Breast epithelium (tissue), 4 donors: ENCODE measurements around the gene SYCP2L. TPM values are rescaled to one million over a fixed set of nuclear protein-coding genes. Genes with fewer than 3 reads are reported as not detected.

Experiments
- DNase-seq, 2 donors: peaks; one replicate each; pipeline ENCODE4 v3.0.0-alpha.2; 2019; ENCODE audit warnings: low spot score in 2 of 2
- H3K27ac ChIP-seq, 2 donors: fragments of 200-600 bp; sonication (generic) in 1 of 2; one replicate each; pipeline ENCODE4 v1.5.1; 2016 to 2019; ENCODE audit warnings: mild to moderate bottlenecking in 1 of 2
- H3K27me3 ChIP-seq, 2 donors: fragments of 200-600 bp; sonication (generic) in 1 of 2; one replicate each; pipeline versions ENCODE4 v1.5.1 to v1.6.0; 2017 to 2019; ENCODE audit warnings: control low read depth in 1 of 2, mild to moderate bottlenecking in 1 of 2
- H3K36me3 ChIP-seq: fragments of 200-600 bp; one replicate; pipeline ENCODE4 v1.5.1; 2019
- H3K4me1 ChIP-seq, 2 donors: fragments of 200-600 bp; sonication (generic); one replicate each; pipeline ENCODE4 v1.5.1; 2016 to 2019; ENCODE audit warnings: control low read depth in 1 of 2
- H3K4me3 ChIP-seq, 3 donors: fragments of 200-600 bp; sonication (generic); 1 replicate in 2 of 3; 2 replicates in 1 of 3; pipeline ENCODE4 v1.5.1; 2016 to 2019; ENCODE audit warnings: mild to moderate bottlenecking in 3 of 3, moderate library complexity in 2 of 3
- H3K9me3 ChIP-seq, 2 donors: fragments of 200-600 bp; sonication (generic) in 1 of 2; one replicate each; pipeline ENCODE4 v1.5.1; 2016 to 2019; ENCODE audit warnings: control low read depth in 1 of 2
- CTCF ChIP-seq, 3 donors: fragments of 450-650 bp; IDR thresholded peaks; one replicate each; pipeline ENCODE4 v1.5.1; 2016 to 2017; ENCODE audit warnings: antibody characterized with exemption in 3 of 3, mild to moderate bottlenecking in 3 of 3, moderate library complexity in 3 of 3
- POLR2A ChIP-seq: fragments of 450-650 bp; IDR thresholded peaks from one replicate; pipeline ENCODE4 v1.6.1; 2016; ENCODE audit warnings: antibody characterized with exemption, mild to moderate bottlenecking, moderate library complexity
- POLR2AphosphoS5 ChIP-seq, 3 donors: sonication (generic); formaldehyde crosslinking; IDR thresholded peaks; one replicate each; pipeline ENCODE4 v1.6.1; 2017; ENCODE audit warnings: antibody characterized with exemption in 3 of 3
- intact Hi-C: fragments of 100-400 bp; cut with DNase I; formaldehyde crosslinking; loops from one replicate; pipeline ENCODE4 v1.15.1; 2023; ENCODE audit warnings: low total_unique reads
- total RNA-seq, 3 donors: library from RNA; depleted of rRNA; stranded (reverse); fragments of >200 nt; gene quantifications; one replicate each; pipeline ENCODE4 v1.1.0, GENCODE V29; 2016

SYCP2L gene
- 1 to 10 TPM; 1.8 to 2.2 (median 2.0) TPM for total RNA-seq

DNA sequence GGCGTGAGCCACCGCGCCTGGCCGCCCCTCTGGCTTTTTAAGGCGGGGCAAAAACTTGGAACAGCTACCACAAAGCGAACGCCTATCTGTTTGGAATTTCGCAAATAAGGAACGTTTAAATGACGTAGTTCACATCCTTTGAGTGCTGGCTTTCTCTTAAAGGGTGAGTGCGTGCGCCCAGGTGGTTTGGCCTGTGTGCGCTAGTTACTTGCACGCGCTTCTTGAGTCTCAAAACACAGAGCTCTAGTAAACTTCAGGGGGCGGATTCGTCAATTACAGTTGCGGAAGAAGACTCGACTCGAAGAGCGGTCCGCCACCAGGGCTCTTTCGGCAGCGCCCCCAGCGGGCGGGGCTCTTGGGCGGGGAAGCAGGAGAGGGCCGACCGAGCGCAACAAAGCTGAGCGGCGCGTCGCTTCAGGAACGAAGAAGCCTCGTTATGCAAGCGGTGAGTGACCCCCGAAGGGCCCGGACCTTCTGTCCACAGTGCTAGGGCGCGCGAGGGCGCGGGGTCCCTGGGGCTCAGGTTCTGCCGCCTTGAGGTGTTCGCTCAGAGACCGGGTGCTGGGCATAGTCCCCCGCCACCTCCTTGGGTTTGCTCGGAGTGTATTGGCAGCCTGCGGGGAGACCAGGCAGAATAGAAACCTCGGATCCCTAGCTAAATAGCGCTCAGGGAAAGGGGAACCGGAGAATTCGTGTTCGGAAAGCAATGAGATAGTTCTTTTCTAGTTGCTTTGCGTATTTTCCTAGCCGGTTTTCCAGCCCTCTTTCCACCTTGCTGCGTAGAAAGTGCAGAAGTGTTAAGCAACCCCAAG is at the start of gene SYCP2L:
Gene SYCP2L (plus strand): TSS at position 362 of the 812 bp plus-strand sequence. CDS start 75 bp downstream, at position 437.
- H3K4me1 ChIP-seq: no peaks in the 10 kb centered on the region
- TF ChIP-seq POLR2A (no peak), POLR2AphosphoS5 (IDR thresholded peaks at IDR 0.05) (no peak), CTCF (IDR thresholded peaks at IDR 0.05) (no peak)
- no peaks in the 10 kb centered on the region for H3K36me3 ChIP-seq
- DNase-seq: no peak
- no peak within 1 kb of the TSS for H3K27ac ChIP-seq
- peak within 1 kb of the TSS; percentile 33 to 51 (median 41) for H3K4me3 ChIP-seq
- no peaks in the 10 kb centered on the region for H3K9me3 ChIP-seq
- peaks cover 5 to 49% of the 10 kb centered on the region in 2 donors for H3K27me3 ChIP-seq
- intact Hi-C loops: no loop called here

- TF ChIP-seq POLR2A (no peak), POLR2AphosphoS5 (IDR thresholded peaks at IDR 0.05) (no peak)
- Histone ChIP-seq H3K27ac (peak overlapping the region; percentile 87 to 90), H3K36me3 (no peaks in the 10 kb centered on the region), H3K9me3 (no peaks in the 10 kb centered on the region), H3K4me1 (no peaks in the 10 kb centered on the region), H3K27me3 (no peaks in the 10 kb centered on the region), H3K4me3 (peak overlapping the region; percentile 73 to 76 (median 74))
- no peak for DNase-seq
- intact Hi-C loops: no loop called here
Measured at GRCh38 chr6:10837622-10837994, 49.2 kb upstream of the SYCP2L start.

DNA sequence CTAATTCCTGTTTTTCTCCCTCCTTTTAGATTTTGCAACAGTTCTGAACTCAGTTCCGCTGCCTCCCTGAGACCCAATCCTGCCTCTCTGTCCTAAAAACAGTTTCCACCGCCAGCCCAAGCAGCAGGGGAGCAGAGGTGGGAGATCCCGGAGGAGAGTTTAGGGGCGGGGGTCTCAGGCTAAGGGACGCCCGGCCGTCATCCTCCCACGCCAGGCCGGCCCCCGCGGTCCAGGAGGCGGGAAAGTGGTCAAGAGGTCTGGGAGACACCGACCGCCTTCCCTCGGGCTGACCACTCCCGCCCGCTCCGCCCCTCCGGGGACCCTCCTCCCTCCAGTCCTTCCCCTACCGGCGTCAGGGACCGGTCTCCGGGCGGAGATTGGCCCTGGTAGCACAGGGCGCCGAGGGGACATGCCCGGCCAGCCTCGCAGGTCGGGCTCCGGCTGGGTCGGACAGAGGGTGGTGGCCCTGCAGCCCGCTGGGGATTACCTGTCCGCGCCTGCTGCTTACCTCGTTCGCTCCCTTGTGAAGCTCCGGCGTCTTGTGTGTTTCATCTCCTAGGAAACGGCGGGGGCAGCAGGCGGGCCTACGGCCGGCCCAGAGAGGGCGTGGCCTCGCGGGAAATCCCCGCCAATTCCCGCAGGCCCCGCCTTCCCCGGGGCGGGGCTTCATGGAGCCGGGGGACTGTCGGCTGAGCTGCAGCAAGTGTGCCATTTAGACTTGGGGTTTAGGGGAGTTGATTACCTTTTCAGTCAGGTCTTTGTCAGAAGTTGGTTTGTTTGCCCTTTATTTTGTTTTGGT is 48.7 kb upstream of the SYCP2L start, which contains the start of gene MAK:
Gene MAK (minus strand): TSS at position 545 of the 799 bp plus-strand sequence. CDS start 7,891 bp downstream, outside the sequence.
- no peaks in the 10 kb centered on the region for H3K4me1 ChIP-seq
- peak; percentile 89 to 90 for DNase-seq
- peaks cover 0 to 1% of the 10 kb centered on the region in 2 donors for H3K9me3 ChIP-seq
- peak within 1 kb of the TSS; percentile 87 to 90 for H3K27ac ChIP-seq
- no peaks in the 10 kb centered on the region for H3K27me3 ChIP-seq
- peak within 1 kb of the TSS; percentile 73 to 76 (median 74) for H3K4me3 ChIP-seq
- intact Hi-C loops: no loop called here
- peak in 2 of 3 donors; percentile 56 to 86 for TF ChIP-seq POLR2AphosphoS5 (IDR thresholded peaks at IDR 0.05)
- TF ChIP-seq CTCF (IDR thresholded peaks at IDR 0.05): no peak
- TF ChIP-seq POLR2A: peak; percentile 40
- no peaks in the 10 kb centered on the region for H3K36me3 ChIP-seq

DNA sequence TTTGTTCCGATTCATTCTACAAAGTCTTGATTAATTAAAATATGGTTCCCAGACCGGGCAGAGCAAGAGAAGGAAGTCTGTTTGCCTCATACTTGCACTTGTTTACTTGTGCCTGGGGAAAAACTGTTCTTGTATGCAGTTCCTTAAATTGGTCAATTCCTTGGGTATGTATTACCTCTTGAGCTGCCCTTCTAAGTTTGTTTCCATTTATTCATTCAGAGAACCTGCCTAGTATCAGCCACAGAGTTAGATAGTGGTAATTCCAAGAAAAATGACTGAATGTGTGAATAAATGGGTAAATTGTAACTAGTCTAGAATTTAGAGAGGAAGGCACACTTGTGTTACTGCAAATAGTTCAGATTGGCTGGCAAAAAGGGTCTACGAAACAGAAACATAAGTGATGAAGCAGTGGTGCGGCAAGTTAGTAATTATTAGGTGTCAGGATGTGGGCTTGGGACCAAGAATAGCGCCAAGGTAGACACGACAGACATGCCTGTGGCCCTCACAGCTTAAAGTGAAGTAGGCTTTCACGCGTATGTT is 48.0 kb upstream of the SYCP2L start:
- H3K36me3 ChIP-seq: no peaks in the 10 kb centered on the region
- peak overlapping the region; percentile 73 to 76 (median 74) for H3K4me3 ChIP-seq
- H3K9me3 ChIP-seq: peaks cover 0 to 8% of the 10 kb centered on the region in 2 donors
- H3K27ac ChIP-seq: peak overlapping the region; percentile 87 to 90
- DNase-seq: no peak
- H3K27me3 ChIP-seq: no peaks in the 10 kb centered on the region
- TF ChIP-seq POLR2AphosphoS5 (IDR thresholded peaks at IDR 0.05): no peak
- H3K4me1 ChIP-seq: no peaks in the 10 kb centered on the region
- intact Hi-C loops: no loop called here

- intact Hi-C loops: no loop called here
Measured at GRCh38 chr6:10843554-10843953, 43.3 kb upstream of the SYCP2L start.

More at GRCh38 chr6:10843554-10843953, 43.3 kb upstream of the SYCP2L start:
- no peak for TF ChIP-seq POLR2AphosphoS5 (IDR thresholded peaks at IDR 0.05)
- no peak for TF ChIP-seq CTCF (IDR thresholded peaks at IDR 0.05)
- TF ChIP-seq POLR2A: no peak
- peaks cover 0 to 8% of the 10 kb centered on the region in 2 donors for H3K9me3 ChIP-seq
- H3K4me1 ChIP-seq: no peaks in the 10 kb centered on the region
- H3K27ac ChIP-seq: no peak overlapping the region
- H3K27me3 ChIP-seq: no peaks in the 10 kb centered on the region
- no peak overlapping the region for H3K4me3 ChIP-seq
- no peak for DNase-seq
- H3K36me3 ChIP-seq: no peaks in the 10 kb centered on the region
